NCI-H82 treated with DMSO at 0.1 percent for 48 hours (cell line): Measurements from ENCODE around the gene FOXO4.

Experiments used
- DNase-seq: peaks from one replicate; lab custom pipeline; 2025; ENCODE audit not compliant: unreplicated experiment; lab: John Stamatoyannopoulos, UW

The FOXO4 gene

GRCh38 chrX:71098951-71099506 lies 3.4 kb downstream of the FOXO4 start:
- DNase-seq, result no peak

- no peak for DNase-seq
Observed at GRCh38 chrX:71099736-71100135, 4.1 kb downstream of the FOXO4 start.

GRCh38 chrX:71100581-71101505 lies 5.2 kb downstream of the FOXO4 start:
- DNase-seq, result no peak

- DNase-seq, result no peak
Observed at GRCh38 chrX:71102292-71102691, 6.6 kb downstream of the FOXO4 start.

GRCh38 chrX:71103110-71103983 lies 7.7 kb downstream of the FOXO4 start:
- peak; percentile 85 for DNase-seq

- no peak for DNase-seq
Observed at GRCh38 chrX:71105628-71106027, 10.0 kb downstream of the FOXO4 start.

- DNase-seq, result no peak
Observed at GRCh38 chrX:71106427-71106826, 10.8 kb downstream of the FOXO4 start, which contains the start of gene CXorf65. Gene CXorf65, minus strand, starts transcription at chrX:71106740. Its CDS starts 184 bp downstream, at chrX:71106556.

- no peak for DNase-seq
Observed at GRCh38 chrX:71107245-71107644, 11.6 kb downstream of the FOXO4 start.

- DNase-seq, result no peak
Observed at GRCh38 chrX:71107762-71108360, 12.2 kb downstream of the FOXO4 start.

GRCh38 chrX:71109051-71109450 lies 13.4 kb downstream of the FOXO4 start:
- DNase-seq, result no peak

- peak; percentile 11 for DNase-seq
Observed at GRCh38 chrX:71111141-71111843, 15.6 kb downstream of the FOXO4 start, which contains the start of gene IL2RG. Gene IL2RG, minus strand, starts transcription at chrX:71111577. Its CDS starts 38 bp downstream, at chrX:71111539.

GRCh38 chrX:71111921-71112431 lies 16.3 kb downstream of the FOXO4 start:
- no peak for DNase-seq

GRCh38 chrX:71117358-71117757 lies 21.7 kb downstream of the FOXO4 start:
- DNase-seq, result no peak

GRCh38 chrX:71118032-71118984 lies 22.7 kb downstream of the FOXO4 start, which contains the start of gene MED12:
Gene MED12, plus strand, starts transcription at chrX:71118596. Its CDS starts 159 bp downstream, at chrX:71118755.
- peak; percentile 48 for DNase-seq

- DNase-seq, result no peak
Observed at GRCh38 chrX:71118985-71119535, 23.4 kb downstream of the FOXO4 start.

- no peak for DNase-seq
Observed at GRCh38 chrX:71128166-71128833, 32.6 kb downstream of the FOXO4 start.

GRCh38 chrX:71128915-71129765 lies 33.5 kb downstream of the FOXO4 start:
- DNase-seq, result no peak
